Gastrocnemius medialis (tissue), 4 donors: ENCODE data around the gene SLC16A7. TPM values are rescaled to one million over a fixed set of nuclear protein-coding genes. Genes with fewer than 3 reads are reported as not detected.
"Not testable (repeated sequence)": the region's sequence is repeated elsewhere in the genome, so short reads cannot be mapped to it uniquely, and the experiment has no call there.

Source experiments
- ATAC-seq, 2 donors: fragments of 150-250 bp; one replicate each; pipeline ENCODE4 v1.9.1; 2016
- DNase-seq, 2 donors: peaks; one replicate each; pipeline ENCODE4 v3.0.0-alpha.2; 2019
- H3K27ac ChIP-seq, 4 donors: fragments of 200-600 bp; sonication (generic); 1 replicate in 1 of 4; 2 replicates in 3 of 4; pipeline ENCODE4 v1.5.1; 2016 to 2018; ENCODE audit warnings: mild to moderate bottlenecking in 2 of 4, moderate library complexity in 1 of 4
- H3K27me3 ChIP-seq, 3 donors: fragments of 200-600 bp; sonication (generic) in 2 of 3; 1 replicate in 1 of 3; 2 replicates in 2 of 3; pipeline versions ENCODE4 v1.5.1 to v1.6.0; 2016 to 2019; ENCODE audit warnings: mild to moderate bottlenecking in 1 of 3, moderate library complexity in 1 of 3
- H3K36me3 ChIP-seq, 2 donors: fragments of 200-600 bp; sonication (generic) in 1 of 2; one replicate each; pipeline ENCODE4 v1.5.1; 2017 to 2018
- H3K4me1 ChIP-seq, 2 donors: fragments of 200-600 bp; sonication (generic) in 1 of 2; one replicate each; pipeline ENCODE4 v1.5.1; 2016 to 2017; ENCODE audit warnings: mild to moderate bottlenecking in 2 of 2
- H3K4me3 ChIP-seq, 4 donors: fragments of 200-600 bp; sonication (generic) in 3 of 4; 1 replicate in 1 of 4; 2 replicates in 3 of 4; pipeline ENCODE4 v1.5.1; 2016 to 2019; ENCODE audit warnings: mild to moderate bottlenecking in 2 of 4
- H3K9me3 ChIP-seq, 3 donors: fragments of 200-600 bp; sonication (generic) in 2 of 3; 1 replicate in 1 of 3; 2 replicates in 2 of 3; pipeline ENCODE4 v1.5.1; 2016 to 2019
- POLR2A ChIP-seq, 2 donors: fragments of 450-650 bp; IDR thresholded peaks; one replicate each; pipeline ENCODE4 v1.6.1; 2017; ENCODE audit warnings: antibody characterized with exemption in 2 of 2, mild to moderate bottlenecking in 2 of 2, moderate library complexity in 2 of 2
- in situ Hi-C, 4 donors: fragments of 200-750 bp; cut with MboI; loops; one replicate each; pipeline versions ENCODE4 v1.15.0 to v1.8.0; 2017; ENCODE audit warnings: low sequenced_read_pairs in 4 of 4
- intact Hi-C: fragments of 100-400 bp; cut with DNase I; formaldehyde crosslinking; loops from one replicate; pipeline ENCODE4 v1.15.1; 2023; ENCODE audit warnings: low total_unique reads
- total RNA-seq, 4 donors: library from RNA; depleted of rRNA; stranded (reverse); fragments of >200 nt; gene quantifications; one replicate each; pipeline versions ENCODE4 v1.1.0 to v1.2.3, GENCODE V29; 2016
- TF ChIP-seq, protein P1 (sequence below), 5 experiments: fragments of 450-650 bp in 3 of 5; fragments of 200-600 bp in 2 of 5; sonication (generic) in 2 of 5; IDR thresholded peaks in 4 of 5; conservative IDR thresholded peaks in 1 of 5; 1 replicate in 4 of 5; 2 replicates in 1 of 5; pipeline ENCODE4 v1.5.1; 2016 to 2019; ENCODE audit warnings: antibody characterized with exemption in 5 of 5, mild to moderate bottlenecking in 3 of 5, moderate library complexity in 3 of 5

The SLC16A7 gene
- total RNA-seq, 4 donors from 2014 or later: 3.8 to 10.3 (median 6.7) TPM

GRCh38 chr12:59595565-59595882 is 305 bp upstream of the SLC16A7 start:
- Histone ChIP-seq H3K4me3 (peak overlapping the region; percentile 72 to 83 (median 75)), H3K36me3 (no peaks in the 10 kb centered on the region), H3K27ac (peak overlapping the region; percentile 83 to 94 (median 90)), H3K9me3 (no peaks in the 10 kb centered on the region), H3K4me1 (peaks cover 8 to 12% of the 10 kb centered on the region in 2 donors), H3K27me3 (no peaks in the 10 kb centered on the region)
- DNase-seq (no peak), ATAC-seq (no peak)
- in situ Hi-C loops (no loop called here), intact Hi-C loops (no loop called here)
- TF ChIP-seq, protein P1, sequence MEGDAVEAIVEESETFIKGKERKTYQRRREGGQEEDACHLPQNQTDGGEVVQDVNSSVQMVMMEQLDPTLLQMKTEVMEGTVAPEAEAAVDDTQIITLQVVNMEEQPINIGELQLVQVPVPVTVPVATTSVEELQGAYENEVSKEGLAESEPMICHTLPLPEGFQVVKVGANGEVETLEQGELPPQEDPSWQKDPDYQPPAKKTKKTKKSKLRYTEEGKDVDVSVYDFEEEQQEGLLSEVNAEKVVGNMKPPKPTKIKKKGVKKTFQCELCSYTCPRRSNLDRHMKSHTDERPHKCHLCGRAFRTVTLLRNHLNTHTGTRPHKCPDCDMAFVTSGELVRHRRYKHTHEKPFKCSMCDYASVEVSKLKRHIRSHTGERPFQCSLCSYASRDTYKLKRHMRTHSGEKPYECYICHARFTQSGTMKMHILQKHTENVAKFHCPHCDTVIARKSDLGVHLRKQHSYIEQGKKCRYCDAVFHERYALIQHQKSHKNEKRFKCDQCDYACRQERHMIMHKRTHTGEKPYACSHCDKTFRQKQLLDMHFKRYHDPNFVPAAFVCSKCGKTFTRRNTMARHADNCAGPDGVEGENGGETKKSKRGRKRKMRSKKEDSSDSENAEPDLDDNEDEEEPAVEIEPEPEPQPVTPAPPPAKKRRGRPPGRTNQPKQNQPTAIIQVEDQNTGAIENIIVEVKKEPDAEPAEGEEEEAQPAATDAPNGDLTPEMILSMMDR (IDR thresholded peaks at IDR 0.05 in 4 of 5, conservative IDR thresholded peaks at IDR 0.05 in 1 of 5): no peak
- TF ChIP-seq POLR2A (IDR thresholded peaks at IDR 0.05): no peak

- in situ Hi-C loops: no loop called here
- peaks cover 8 to 12% of the 10 kb centered on the region in 2 donors for H3K4me1 ChIP-seq
- no peaks in the 10 kb centered on the region for H3K9me3 ChIP-seq
- H3K36me3 ChIP-seq: no peaks in the 10 kb centered on the region
- no peak for TF ChIP-seq POLR2A (IDR thresholded peaks at IDR 0.05)
- TF ChIP-seq, protein P1 (IDR thresholded peaks at IDR 0.05 in 4 of 5, conservative IDR thresholded peaks at IDR 0.05 in 1 of 5): no peak
- peak overlapping the region; percentile 72 to 83 (median 75) for H3K4me3 ChIP-seq
- DNase-seq (peak; percentile 35 to 45), ATAC-seq (peak; percentile 80 to 88)
- intact Hi-C loops: loop anchor here (2.0 kb wide), 1 partner anchor 101 kb away; no protein-coding TSS in a partner anchor
- peak overlapping the region; percentile 83 to 94 (median 90) for H3K27ac ChIP-seq
- no peaks in the 10 kb centered on the region for H3K27me3 ChIP-seq
These were observed 1.6 kb downstream of the SLC16A7 start for GRCh38 chr12:59597385-59597781.

- ATAC-seq (peak in 1 of 2 donors; percentile 31), DNase-seq (no peak)
- no peaks in the 10 kb centered on the region for H3K27me3 ChIP-seq
- no peak overlapping the region for H3K27ac ChIP-seq
- H3K4me1 ChIP-seq: peaks cover 4 to 6% of the 10 kb centered on the region in 2 donors
- H3K36me3 ChIP-seq: no peaks in the 10 kb centered on the region
- TF ChIP-seq, protein P1 (IDR thresholded peaks at IDR 0.05 in 4 of 5, conservative IDR thresholded peaks at IDR 0.05 in 1 of 5): no peak
- TF ChIP-seq POLR2A (IDR thresholded peaks at IDR 0.05): no peak
- intact Hi-C loops (no loop called here), in situ Hi-C loops (no loop called here)
- H3K9me3 ChIP-seq: no peaks in the 10 kb centered on the region
- no peak overlapping the region for H3K4me3 ChIP-seq
These were observed 4.3 kb downstream of the SLC16A7 start for GRCh38 chr12:59600171-59600570.

DNA sequence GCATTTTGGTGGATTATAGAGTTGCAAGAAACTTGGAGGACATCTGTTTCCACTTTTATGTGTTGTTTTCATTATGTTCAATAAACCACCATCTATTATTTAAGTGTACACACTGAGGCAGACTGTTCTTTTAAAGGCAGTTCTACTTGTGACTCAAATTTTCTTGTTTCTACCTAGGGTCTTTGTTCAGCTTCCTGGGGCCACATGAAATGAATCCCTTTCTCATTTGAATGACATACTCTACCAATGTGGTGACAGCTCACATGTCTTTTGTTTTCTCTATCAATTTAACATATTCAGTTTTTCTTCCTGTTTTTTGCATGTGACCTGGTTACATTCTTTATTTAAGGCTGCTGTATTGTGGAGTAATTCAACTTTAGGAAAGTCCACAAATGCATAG is 7.9 kb downstream of the SLC16A7 start:
- Histone ChIP-seq H3K9me3 (no peaks in the 10 kb centered on the region), H3K4me3 (no peak overlapping the region), H3K27ac (no peak overlapping the region), H3K36me3 (no peaks in the 10 kb centered on the region), H3K4me1 (no peaks in the 10 kb centered on the region), H3K27me3 (no peaks in the 10 kb centered on the region)
- DNase-seq (no peak), ATAC-seq (no peak)
- in situ Hi-C loops: no loop called here
- TF ChIP-seq POLR2A (IDR thresholded peaks at IDR 0.05): no peak
- TF ChIP-seq, protein P1 (IDR thresholded peaks at IDR 0.05 in 4 of 5, conservative IDR thresholded peaks at IDR 0.05 in 1 of 5): no peak
- intact Hi-C loops: no loop called here

DNA sequence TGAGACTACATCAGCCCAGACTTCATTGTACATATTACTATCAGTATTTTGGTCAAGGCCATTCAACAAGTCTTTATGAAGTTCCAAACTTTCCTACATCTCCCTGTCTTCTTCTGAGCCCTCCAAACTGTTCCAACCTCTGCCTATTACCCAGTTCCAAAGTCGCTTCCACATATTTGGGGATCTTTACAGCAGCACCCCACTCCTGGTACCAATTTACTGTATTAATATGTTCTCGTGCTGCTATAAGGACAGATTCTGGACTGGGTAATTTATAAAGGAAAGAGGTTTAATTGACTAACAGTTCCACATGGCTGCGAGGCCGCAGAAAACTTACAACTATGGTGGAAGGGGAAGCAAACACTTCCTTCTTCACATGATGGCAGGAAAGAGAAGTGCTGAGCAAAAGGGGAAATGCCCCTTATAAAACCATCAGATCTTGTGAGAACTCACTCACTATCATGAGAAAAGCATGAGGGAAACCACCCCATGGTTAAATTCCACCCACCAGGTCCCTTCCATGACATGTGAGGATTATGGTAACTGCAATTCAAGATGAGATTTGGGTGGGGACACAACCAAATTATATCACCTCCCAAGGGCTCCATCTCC is 17.1 kb downstream of the SLC16A7 start:
- H3K9me3 ChIP-seq, H3K4me3 ChIP-seq, H3K36me3 ChIP-seq, H3K27me3 ChIP-seq, DNase-seq, intact Hi-C loops, H3K4me1 ChIP-seq, in situ Hi-C loops, H3K27ac ChIP-seq, ATAC-seq: not testable (repeated sequence)
